ENCODE measurements around the gene MAF. TPM values are rescaled to one million over a fixed set of nuclear protein-coding genes. Genes with fewer than 3 reads are reported as not detected.
A peak's percentile ranks its signal among the peaks of the same experiment; 100 is the strongest.

Gene MAF
- total RNA-seq, 1 donor from 2014 or later: 24.5 TPM

GRCh38 chr16:79613009-79613408 is 12.5 kb upstream of the MAF start:
- DNase-seq (ENCODE audit: low read depth): no peak

DNA sequence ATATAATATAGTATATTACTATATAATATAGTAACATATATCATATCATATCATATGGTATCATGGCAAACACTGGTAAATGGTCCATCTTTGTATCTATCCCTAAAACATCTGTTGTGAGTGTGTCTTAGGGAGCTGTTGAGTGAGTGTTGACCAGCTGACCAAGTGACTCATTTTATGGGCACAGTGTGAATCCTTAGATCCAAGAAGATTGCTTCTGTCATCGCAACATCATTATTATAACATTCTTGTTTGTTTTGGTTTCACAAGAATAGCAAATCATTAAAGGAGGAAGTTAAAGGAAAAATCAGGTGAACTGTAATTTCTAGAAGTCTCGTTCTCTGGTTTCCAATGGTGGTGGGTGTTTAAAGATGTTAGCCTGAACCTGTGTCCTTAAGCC is 11.7 kb upstream of the MAF start:
- DNase-seq (ENCODE audit: low read depth): peak; percentile 47

GRCh38 chr16:79610771-79611170 is 10.2 kb upstream of the MAF start:
- DNase-seq (ENCODE audit: low read depth): no peak

GRCh38 chr16:79609861-79610260 is 9.3 kb upstream of the MAF start:
- no peak for DNase-seq (ENCODE audit: low read depth)

GRCh38 chr16:79608976-79609375 is 8.4 kb upstream of the MAF start:
- DNase-seq (ENCODE audit: low read depth): no peak

- peak; percentile 67 for DNase-seq (ENCODE audit: low read depth)
Measured at GRCh38 chr16:79607587-79607986, 7.0 kb upstream of the MAF start.

DNA sequence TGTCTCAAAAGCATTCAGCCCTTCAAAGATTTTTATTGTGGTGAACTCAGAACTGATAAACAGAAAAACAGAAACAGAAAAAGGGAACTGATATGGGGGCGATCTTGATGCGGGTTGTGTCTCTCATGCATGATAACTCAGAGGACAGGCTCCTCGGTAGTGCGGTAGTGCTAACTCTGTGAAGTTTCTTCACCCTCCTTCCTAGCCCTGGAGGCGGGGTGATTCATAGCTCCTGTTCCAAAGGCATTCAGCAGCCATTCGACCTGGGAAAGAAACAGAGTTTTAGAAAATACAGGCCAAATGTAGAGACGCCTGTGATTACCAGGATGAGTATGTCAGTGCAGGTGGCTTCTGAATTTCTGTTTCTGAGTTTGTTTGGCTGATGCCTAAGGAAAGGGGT is 5.5 kb upstream of the MAF start:
- DNase-seq (ENCODE audit: low read depth): no peak

GRCh38 chr16:79603055-79603454 is 2.5 kb upstream of the MAF start:
- no peak for DNase-seq (ENCODE audit: low read depth)

GRCh38 chr16:79602628-79603014 is 2.1 kb upstream of the MAF start:
- DNase-seq (ENCODE audit: low read depth): no peak

DNA sequence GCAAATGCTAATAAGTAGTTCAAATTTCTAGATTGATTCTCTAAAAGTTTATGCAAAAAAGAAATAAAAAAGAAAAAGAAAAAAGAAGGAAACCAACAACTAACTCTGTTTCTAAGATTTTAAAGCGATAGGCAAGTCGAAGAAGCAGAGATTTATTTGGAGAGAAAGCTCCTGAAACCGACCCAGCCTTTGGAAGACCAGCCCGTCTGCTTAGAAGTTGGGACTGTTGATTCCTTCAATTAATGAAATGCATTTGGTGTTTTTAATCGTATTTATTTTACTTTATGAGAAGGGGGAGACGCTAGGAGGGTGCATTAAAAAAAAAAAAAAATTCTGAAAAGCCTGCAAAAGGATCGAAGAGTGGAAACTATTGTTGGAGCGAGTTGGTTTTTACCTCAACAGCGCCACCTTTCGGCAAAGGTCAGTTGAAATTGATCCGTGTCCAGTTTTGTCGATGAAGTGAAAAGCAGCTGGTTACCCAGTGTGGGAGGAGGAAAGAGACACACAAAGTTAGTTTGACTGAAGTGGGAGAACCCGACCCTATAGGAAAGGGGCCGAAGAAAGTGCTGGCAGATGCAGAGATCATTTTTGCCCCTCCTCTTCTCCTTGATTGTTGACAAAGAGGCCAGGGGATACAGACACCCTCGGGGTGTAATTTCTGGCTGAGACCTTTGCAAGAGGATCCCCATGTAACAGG is 1.5 kb upstream of the MAF start:
- DNase-seq (ENCODE audit: low read depth): peak; percentile 94

GRCh38 chr16:79601092-79601930 is 774 bp upstream of the MAF start:
- peak; percentile 64 for DNase-seq (ENCODE audit: low read depth)

DNA sequence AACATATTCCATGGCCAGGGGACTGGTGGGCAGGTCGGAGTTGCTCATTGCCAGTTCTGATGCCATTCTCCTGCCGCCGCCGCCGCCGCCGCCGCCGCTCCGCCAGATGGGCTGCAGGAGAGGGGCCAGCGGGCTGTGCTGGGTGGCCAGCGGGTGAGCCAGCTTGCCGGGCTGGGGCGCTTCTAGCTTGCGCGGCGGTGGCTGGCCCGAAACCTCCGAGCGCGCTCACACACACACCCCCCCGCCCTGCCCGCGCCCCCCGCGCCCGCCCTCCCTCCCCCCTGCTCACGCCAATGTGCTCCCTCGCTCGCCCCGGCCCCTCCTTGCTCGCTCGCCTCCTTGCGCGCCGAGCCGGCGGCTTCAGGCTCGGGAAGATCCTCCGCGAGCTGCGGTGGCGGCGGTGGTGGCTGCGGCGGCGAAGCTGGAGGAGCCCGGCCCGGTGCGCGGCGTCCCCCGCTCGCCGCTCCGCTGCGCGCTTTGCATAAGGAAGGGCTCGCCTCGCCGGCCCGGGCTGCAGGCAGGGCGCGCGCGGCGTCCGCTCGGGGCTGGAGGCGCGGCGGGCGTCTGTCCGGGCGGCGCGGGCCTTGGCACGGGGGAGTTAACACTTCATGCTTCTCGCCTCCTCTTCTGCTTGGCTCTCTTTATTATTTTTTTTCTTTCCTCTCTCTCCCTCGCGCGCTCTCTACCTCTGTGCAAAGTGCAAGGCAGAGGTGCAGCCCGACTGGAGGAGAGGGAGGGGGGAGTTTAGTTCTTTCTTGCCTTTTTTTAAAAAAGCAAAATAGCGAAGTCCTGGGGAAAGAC is 500 bp downstream of the MAF start:
- DNase-seq (ENCODE audit: low read depth): peak; percentile 71

- peak; percentile 46 for DNase-seq (ENCODE audit: low read depth)
Measured at GRCh38 chr16:79599256-79599836, 1.2 kb downstream of the MAF start.

DNA sequence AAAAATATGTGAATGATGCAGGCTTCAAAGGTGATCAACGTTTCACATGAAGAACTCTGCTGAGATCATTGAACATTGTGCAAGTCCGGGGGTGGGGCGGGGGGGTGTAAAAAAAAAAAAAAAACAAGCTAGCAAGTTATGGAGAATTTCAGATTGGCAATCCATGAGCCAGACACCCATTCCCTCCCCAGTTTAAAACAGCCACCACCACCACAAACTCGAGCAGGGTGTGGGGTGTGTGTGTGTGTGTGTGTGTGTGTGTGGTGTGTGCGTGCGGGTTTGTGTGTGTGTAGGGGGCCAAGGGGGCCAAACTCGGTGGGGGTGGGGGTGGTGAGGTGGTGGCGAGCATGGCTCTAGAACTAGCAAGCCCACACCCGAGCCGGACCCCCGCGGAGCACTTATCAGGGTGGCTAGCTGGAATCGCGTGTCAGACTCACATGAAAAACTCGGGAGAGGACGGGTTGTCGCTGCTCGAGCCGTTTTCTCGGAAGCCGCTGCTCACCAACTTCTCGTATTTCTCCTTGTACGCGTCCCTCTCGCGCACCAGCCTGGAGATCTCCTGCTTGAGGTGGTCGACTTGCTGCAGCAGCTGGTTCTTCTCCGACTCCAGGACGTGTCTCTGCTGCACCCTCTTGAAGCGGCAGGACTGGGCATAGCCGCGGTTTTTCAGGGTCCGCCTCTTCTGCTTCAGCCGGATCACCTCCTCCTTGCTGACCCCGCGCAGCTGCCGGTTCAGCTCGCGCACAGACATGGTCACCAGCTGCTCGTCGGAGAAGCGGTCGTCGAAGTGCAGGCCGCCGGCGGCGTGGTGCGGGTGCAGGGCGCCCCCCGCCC is 2.0 kb downstream of the MAF start:
- peak; percentile 84 for DNase-seq (ENCODE audit: low read depth)

- no peak for DNase-seq (ENCODE audit: low read depth)
Measured at GRCh38 chr16:79598063-79598347, 2.5 kb downstream of the MAF start.

DNA sequence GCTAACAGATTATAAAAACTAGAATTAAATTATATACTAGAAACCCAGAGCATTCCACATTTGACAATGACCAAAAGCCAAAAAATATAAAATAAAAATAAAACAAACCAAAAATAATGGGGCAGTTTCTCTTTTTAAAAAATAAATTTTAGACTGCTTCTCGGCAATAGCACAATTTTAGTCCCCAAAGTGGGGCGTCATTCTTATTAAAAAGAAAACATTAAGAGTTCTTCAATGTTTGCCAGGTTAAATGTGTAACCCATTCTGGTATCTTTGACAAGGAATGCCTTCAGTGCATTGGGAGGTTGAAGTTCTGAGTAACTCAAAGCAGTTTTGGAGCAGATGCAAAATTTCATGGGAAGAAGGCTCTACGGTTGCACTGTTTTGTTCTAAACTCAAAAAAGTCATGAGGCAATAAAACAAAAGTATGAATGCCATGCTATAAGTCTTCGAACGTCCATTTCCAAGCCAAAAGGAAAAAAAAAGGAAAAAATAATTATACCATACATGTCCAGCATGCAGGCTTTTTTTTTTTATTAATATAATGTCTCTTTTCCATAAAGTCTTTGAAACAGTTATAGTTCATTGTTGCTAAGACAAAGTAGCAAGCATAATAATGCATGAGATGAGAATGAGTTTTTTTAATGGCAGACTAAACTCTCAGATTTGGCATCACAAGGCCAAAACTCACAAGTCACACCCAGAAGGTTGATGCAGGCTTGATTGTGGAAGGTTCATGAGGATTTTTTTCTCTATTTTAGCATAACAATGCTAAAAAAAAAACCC is 3.1 kb downstream of the MAF start:
- DNase-seq (ENCODE audit: low read depth): no peak

DNA sequence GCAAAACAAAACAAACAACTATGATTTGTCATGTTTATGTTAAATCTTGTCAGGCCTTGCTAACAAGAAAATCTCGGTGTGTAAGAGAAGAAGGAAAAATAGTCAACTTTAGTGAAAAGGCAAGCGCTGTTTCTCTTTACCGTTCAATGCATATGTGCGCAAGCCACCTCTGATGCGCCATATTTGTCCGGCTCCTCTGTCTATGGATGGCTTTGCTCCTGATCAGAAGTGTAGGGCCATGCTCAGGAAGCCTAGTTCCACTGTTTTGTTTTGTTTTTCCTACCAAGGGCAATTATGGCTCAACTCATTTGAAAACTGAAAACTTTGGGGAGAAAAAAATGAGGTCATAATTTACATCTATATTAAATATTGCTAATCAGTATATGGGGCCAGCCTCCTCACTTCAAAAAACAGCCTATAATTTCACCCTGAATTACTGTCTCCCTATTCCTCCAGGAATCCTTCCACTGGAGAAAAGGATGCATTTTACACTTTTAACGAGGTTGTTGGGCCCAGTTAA is 4.5 kb downstream of the MAF start:
- no peak for DNase-seq (ENCODE audit: low read depth)

DNA sequence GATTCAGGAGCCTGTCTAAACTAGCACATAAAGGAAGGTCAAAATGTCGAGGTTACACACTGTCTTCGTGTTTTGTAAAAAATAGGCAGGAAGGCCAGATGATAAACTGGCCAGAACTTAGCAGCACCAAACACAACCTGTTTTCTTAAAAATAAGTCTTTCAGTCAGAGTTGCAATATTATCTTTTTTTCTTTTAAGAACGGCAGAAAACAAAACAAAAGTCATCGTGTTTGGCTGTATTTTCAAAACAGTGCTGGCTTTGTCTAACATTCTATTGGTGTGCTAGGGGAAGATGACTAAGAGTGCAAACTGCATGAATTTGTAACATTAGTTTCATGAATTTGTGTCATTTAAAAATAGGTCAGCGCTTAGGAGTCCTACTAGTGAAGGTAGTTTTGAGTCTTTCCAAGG is 5.3 kb downstream of the MAF start:
- no peak for DNase-seq (ENCODE audit: low read depth)

DNA sequence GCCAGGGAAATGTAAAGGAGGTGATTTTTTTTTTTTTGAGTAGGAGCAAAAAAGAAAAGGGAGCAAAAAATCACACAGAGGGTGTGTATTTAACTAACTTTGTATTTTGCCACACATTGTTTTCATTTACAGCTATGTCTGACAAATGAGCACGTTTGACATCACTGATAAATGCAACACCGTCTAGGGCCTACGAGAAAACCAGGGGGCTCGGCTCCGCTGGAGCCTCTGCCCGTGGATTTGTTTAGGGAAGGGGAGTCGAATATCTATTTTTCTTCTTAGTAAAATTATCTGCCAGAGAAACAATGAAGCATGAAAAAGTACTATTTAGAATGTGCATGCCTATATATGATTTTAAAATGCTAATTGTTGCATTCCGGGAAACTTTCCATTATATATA is 6.8 kb downstream of the MAF start:
- DNase-seq (ENCODE audit: low read depth): no peak

DNA sequence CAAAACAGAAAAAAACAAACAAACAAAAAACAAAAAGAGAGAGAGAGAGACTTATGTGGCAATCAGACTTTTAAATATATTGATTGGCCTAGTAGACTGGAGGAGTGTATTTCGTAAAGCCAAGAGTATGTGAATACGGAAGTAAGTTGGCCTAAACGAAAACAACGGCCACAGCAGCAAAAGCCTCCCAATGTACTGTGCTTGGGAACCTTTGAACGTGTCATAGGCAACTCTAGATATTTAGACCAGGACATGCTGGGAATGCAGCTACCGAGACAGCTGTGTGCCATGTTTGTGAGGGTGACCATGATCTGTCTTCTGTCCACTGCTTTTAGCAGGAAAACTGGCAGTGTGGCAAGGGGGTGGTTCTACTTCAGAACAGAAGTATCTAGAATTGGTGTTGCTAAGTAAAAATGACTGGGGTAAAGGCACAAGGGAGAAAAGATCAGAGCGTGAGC is 7.4 kb downstream of the MAF start:
- no peak for DNase-seq (ENCODE audit: low read depth)

All from myocyte (in vitro differentiated cells).